ENCODE data around the gene PRKCE.

DNA sequence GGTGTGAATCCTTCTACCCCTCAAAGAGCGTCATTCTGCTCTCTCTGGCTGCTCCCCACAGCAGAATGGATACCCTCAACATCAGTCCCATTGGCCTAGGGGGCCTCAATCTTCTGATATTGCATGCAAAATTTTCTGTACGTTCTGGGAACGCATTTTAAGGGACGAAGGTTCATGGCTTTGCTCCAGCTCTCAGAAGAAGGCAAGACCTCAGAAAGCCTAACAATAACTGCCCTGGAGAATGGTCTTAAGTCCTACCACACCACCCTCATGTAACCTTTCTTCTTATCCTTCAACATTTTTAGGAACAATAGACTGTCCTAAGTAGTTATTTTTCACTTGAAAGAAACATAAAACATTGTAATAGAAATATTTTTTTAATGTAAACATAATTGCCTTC is 212.6 kb downstream of the PRKCE start:
- no peak for TF ChIP-seq EZH2 (IDR thresholded peaks at IDR 0.05; ENCODE audit: low read length, missing control alignments)
- TF ChIP-seq, protein P1, sequence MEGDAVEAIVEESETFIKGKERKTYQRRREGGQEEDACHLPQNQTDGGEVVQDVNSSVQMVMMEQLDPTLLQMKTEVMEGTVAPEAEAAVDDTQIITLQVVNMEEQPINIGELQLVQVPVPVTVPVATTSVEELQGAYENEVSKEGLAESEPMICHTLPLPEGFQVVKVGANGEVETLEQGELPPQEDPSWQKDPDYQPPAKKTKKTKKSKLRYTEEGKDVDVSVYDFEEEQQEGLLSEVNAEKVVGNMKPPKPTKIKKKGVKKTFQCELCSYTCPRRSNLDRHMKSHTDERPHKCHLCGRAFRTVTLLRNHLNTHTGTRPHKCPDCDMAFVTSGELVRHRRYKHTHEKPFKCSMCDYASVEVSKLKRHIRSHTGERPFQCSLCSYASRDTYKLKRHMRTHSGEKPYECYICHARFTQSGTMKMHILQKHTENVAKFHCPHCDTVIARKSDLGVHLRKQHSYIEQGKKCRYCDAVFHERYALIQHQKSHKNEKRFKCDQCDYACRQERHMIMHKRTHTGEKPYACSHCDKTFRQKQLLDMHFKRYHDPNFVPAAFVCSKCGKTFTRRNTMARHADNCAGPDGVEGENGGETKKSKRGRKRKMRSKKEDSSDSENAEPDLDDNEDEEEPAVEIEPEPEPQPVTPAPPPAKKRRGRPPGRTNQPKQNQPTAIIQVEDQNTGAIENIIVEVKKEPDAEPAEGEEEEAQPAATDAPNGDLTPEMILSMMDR (conservative IDR thresholded peaks at IDR 0.05 in 1 of 2, IDR thresholded peaks at IDR 0.05 in 1 of 2; ENCODE audit: low read depth in 1 of 2, low read length in 2 of 2), result no peak

Data from fibroblast of lung (primary cell).